Measurements from ENCODE around the gene ZNRD2.

Gene ZNRD2

GRCh38 chr11:65590240-65590738, 20.0 kb downstream of the ZNRD2 start:
- no peak for DNase-seq

GRCh38 chr11:65591939-65592857, 21.9 kb downstream of the ZNRD2 start:
- no peak for DNase-seq

- no peak for DNase-seq
Observed at GRCh38 chr11:65592858-65593517, 22.7 kb downstream of the ZNRD2 start.

GRCh38 chr11:65593518-65594414, 23.5 kb downstream of the ZNRD2 start:
- DNase-seq, result peak; percentile 56 to 65

GRCh38 chr11:65595131-65595530, 24.9 kb downstream of the ZNRD2 start:
- no peak for DNase-seq

GRCh38 chr11:65595543-65596281, 25.4 kb downstream of the ZNRD2 start, which contains the start of gene KCNK7:
KCNK7 (minus strand) TSS chr11:65595800; CDS start chr11:65595772, 28 bp downstream.
- DNase-seq, result no peak

GRCh38 chr11:65596520-65596919, 26.2 kb downstream of the ZNRD2 start:
- DNase-seq, result no peak

- DNase-seq, result no peak
Observed at GRCh38 chr11:65598258-65598699, 28.0 kb downstream of the ZNRD2 start.

GRCh38 chr11:65599216-65599954, 29.1 kb downstream of the ZNRD2 start:
- DNase-seq, result no peak

- DNase-seq, result no peak
Observed at GRCh38 chr11:65599955-65600246, 29.6 kb downstream of the ZNRD2 start.

GRCh38 chr11:65604258-65604657, 34.0 kb downstream of the ZNRD2 start:
- no peak for DNase-seq

GRCh38 chr11:65606876-65607613, 36.8 kb downstream of the ZNRD2 start:
- DNase-seq, result peak; percentile 53 to 54

GRCh38 chr11:65607614-65608426, 37.5 kb downstream of the ZNRD2 start:
- no peak for DNase-seq

- DNase-seq, result no peak
Observed at GRCh38 chr11:65609229-65609628, 39.0 kb downstream of the ZNRD2 start.

- DNase-seq, result no peak
Observed at GRCh38 chr11:65609665-65610064, 39.4 kb downstream of the ZNRD2 start.

GRCh38 chr11:65610404-65610803, 40.1 kb downstream of the ZNRD2 start:
- DNase-seq, result no peak

- DNase-seq, result no peak
Observed at GRCh38 chr11:65611028-65611757, 40.9 kb downstream of the ZNRD2 start.

- DNase-seq, result no peak
Observed at GRCh38 chr11:65611758-65612603, 41.7 kb downstream of the ZNRD2 start.
